ENCODE results near the gene PSAP.
"Not testable (repeated sequence)": the region's sequence is repeated elsewhere in the genome, so short reads cannot be mapped to it uniquely, and the experiment has no call there.

Gene PSAP

GRCh38 chr10:71889388-71889987 is 38.4 kb upstream of the PSAP start:
- Histone ChIP-seq H3K27ac (peak overlapping the region; percentile 70 to 88), H3K4me3 (peak overlapping the region; percentile 71)
- no peak for DNase-seq (ENCODE audit: low spot score)
- TF ChIP-seq CTCF (IDR thresholded peaks at IDR 0.05): no peak

- Histone ChIP-seq H3K4me3 (peak overlapping the region; percentile 71), H3K27ac (peak overlapping the region; percentile 70 to 88)
- no peak for TF ChIP-seq CTCF (IDR thresholded peaks at IDR 0.05)
- DNase-seq (ENCODE audit: low spot score): peak; percentile 87
Observed at GRCh38 chr10:71888623-71889387, 37.8 kb upstream of the PSAP start.

GRCh38 chr10:71888248-71888622 is 37.2 kb upstream of the PSAP start:
- Histone ChIP-seq H3K27ac (peak overlapping the region; percentile 70 to 88), H3K4me3 (peak overlapping the region; percentile 71)
- TF ChIP-seq CTCF (IDR thresholded peaks at IDR 0.05): no peak
- DNase-seq (ENCODE audit: low spot score): no peak

- DNase-seq (ENCODE audit: low spot score): no peak
- Histone ChIP-seq H3K4me3 (peak overlapping the region; percentile 71), H3K27ac (peak overlapping the region in 1 of 2 donors; percentile 60)
- TF ChIP-seq CTCF (IDR thresholded peaks at IDR 0.05): no peak
Observed at GRCh38 chr10:71887743-71888142, 36.7 kb upstream of the PSAP start.

GRCh38 chr10:71882813-71883659 is 32.0 kb upstream of the PSAP start:
- DNase-seq (ENCODE audit: low spot score): no peak
- no peak overlapping the region for H3K4me3 ChIP-seq
- TF ChIP-seq CTCF (IDR thresholded peaks at IDR 0.05): no peak
- no peak overlapping the region for H3K27ac ChIP-seq

GRCh38 chr10:71881647-71882355 is 30.8 kb upstream of the PSAP start:
- peak overlapping the region in 1 of 2 donors; percentile 16 for H3K27ac ChIP-seq

GRCh38 chr10:71881307-71881624 is 30.2 kb upstream of the PSAP start:
- not testable (repeated sequence) for DNase-seq (ENCODE audit: low spot score); H3K4me3 ChIP-seq
- H3K27ac ChIP-seq: peak overlapping the region in 1 of 2 donors; percentile 16

More at GRCh38 chr10:71881647-71882355, 30.8 kb upstream of the PSAP start:
- DNase-seq (ENCODE audit: low spot score): no peak
- no peak overlapping the region for H3K4me3 ChIP-seq
- TF ChIP-seq CTCF (IDR thresholded peaks at IDR 0.05): no peak

Measured in coronary artery (tissue), 2 donors.